DOHH2 (cell line): Measurements from ENCODE around the gene CDHR3.

ENCODE experiments used
- H3F3A ChIP-seq: fragments of 200-600 bp; sonication (generic), shearing (Covaris generic); 2 replicates; pipeline ENCODE4 v1.6.0; 2016; ENCODE audit warnings: antibody characterized with exemption, mild to moderate bottlenecking; ENCODE audit not compliant: control insufficient read depth, insufficient read depth
- H3K27ac ChIP-seq: fragments of 200-600 bp; sonication (generic); 2 replicates; pipeline ENCODE4 v1.5.1; 2014; ENCODE audit warnings: low read depth, mild to moderate bottlenecking, low read length, moderate library complexity
- H3K27me3 ChIP-seq: fragments of 200-600 bp; sonication (generic); 2 replicates; pipeline ENCODE4 v1.6.1; 2014; ENCODE audit warnings: mild to moderate bottlenecking, low read length, mixed read lengths; ENCODE audit not compliant: control insufficient read depth
- H3K36me3 ChIP-seq: fragments of 200-600 bp; sonication (generic); 2 replicates; pipeline ENCODE4 v1.6.1; 2014; ENCODE audit warnings: mild to moderate bottlenecking, low read length, moderate library complexity, mixed read lengths; ENCODE audit not compliant: control insufficient read depth
- H3K4me1 ChIP-seq: fragments of 200-600 bp; sonication (generic); 2 replicates; pipeline ENCODE4 v1.6.1; 2014; ENCODE audit warnings: mild to moderate bottlenecking, low read length, mixed read lengths; ENCODE audit not compliant: control insufficient read depth
- H3K4me2 ChIP-seq: fragments of 200-600 bp; sonication (generic); 2 replicates; pipeline ENCODE4 v1.6.0; 2014; ENCODE audit warnings: mild to moderate bottlenecking, low read length, moderate library complexity
- H3K4me3 ChIP-seq: fragments of 200-600 bp; sonication (generic); 2 replicates; pipeline ENCODE4 v1.5.1; 2014; ENCODE audit warnings: mild to moderate bottlenecking, low read length, mixed read lengths
- H3K79me2 ChIP-seq: fragments of 200-600 bp; sonication (generic); 2 replicates; pipeline ENCODE4 v1.6.1; 2014; ENCODE audit warnings: mild to moderate bottlenecking, low read length, mixed read lengths; ENCODE audit not compliant: control insufficient read depth
- H3K9me2 ChIP-seq: fragments of 200-600 bp; sonication (generic); replicated peaks from 2 replicates; pipeline ENCODE4 v1.6.1; 2014; ENCODE audit warnings: mild to moderate bottlenecking, low read length, mixed read lengths; ENCODE audit not compliant: control insufficient read depth
- H3K9me3 ChIP-seq: fragments of 200-600 bp; sonication (generic); 2 replicates; pipeline ENCODE4 v1.6.1; 2014; ENCODE audit warnings: antibody characterized with exemption, low read length, mixed read lengths; ENCODE audit not compliant: control insufficient read depth, insufficient read depth
- H4K20me1 ChIP-seq: fragments of 200-600 bp; sonication (generic); 2 replicates; pipeline ENCODE4 v1.6.0; 2014; ENCODE audit warnings: low read depth, mild to moderate bottlenecking, antibody characterized with exemption, low read length, moderate library complexity; ENCODE audit not compliant: control insufficient read depth, insufficient read depth
- EZH2phosphoT487 ChIP-seq: fragments of 200-600 bp; sonication (generic); IDR thresholded peaks from 2 replicates; pipeline ENCODE4 v1.6.1; 2017; ENCODE audit warnings: borderline replicate concordance, mild to moderate bottlenecking, antibody characterized with exemption, low read length, moderate library complexity, mixed read lengths
- TF ChIP-seq, protein P1 (sequence below): fragments of 200-600 bp; sonication (generic); IDR thresholded peaks from one replicate; pipeline ENCODE4 v1.5.1; 2014; ENCODE audit warnings: antibody characterized with exemption, mild to moderate bottlenecking, low read depth, low read length; ENCODE audit not compliant: poor library complexity, severe bottlenecking

Gene CDHR3

DNA sequence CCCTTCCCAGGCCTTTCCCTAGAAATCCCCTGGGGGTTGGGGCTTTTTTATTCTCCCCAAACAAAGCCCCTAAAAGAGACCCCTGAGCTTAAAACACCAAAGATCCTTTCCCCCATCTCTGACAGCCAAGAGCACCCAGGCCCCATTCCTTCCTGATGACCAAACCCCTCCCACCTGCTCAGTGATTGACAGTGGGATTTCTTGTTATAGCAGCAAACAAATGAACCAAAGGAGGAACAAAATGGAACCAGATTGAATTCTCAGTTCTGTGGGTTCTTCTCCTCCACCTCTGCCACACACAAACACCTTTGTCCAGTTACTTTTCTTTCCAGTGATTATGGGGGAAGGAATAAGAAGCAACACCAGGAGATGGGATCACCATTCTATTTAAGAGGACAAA, 21.5 kb upstream of the CDHR3 start:
- H3K27me3 ChIP-seq: no peaks in the 10 kb centered on the region; the same call in 1 of the 2 replicates
- H3F3A ChIP-seq: no peaks in the 10 kb centered on the region
- H3K36me3 ChIP-seq: no peaks in the 10 kb centered on the region
- no peaks in the 10 kb centered on the region for H4K20me1 ChIP-seq
- H3K79me2 ChIP-seq: no peaks in the 10 kb centered on the region
- H3K9me3 ChIP-seq: no peaks in the 10 kb centered on the region
- TF ChIP-seq EZH2phosphoT487: no peak
- TF ChIP-seq, protein P1, sequence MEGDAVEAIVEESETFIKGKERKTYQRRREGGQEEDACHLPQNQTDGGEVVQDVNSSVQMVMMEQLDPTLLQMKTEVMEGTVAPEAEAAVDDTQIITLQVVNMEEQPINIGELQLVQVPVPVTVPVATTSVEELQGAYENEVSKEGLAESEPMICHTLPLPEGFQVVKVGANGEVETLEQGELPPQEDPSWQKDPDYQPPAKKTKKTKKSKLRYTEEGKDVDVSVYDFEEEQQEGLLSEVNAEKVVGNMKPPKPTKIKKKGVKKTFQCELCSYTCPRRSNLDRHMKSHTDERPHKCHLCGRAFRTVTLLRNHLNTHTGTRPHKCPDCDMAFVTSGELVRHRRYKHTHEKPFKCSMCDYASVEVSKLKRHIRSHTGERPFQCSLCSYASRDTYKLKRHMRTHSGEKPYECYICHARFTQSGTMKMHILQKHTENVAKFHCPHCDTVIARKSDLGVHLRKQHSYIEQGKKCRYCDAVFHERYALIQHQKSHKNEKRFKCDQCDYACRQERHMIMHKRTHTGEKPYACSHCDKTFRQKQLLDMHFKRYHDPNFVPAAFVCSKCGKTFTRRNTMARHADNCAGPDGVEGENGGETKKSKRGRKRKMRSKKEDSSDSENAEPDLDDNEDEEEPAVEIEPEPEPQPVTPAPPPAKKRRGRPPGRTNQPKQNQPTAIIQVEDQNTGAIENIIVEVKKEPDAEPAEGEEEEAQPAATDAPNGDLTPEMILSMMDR: no peak
- H3K4me3 ChIP-seq: no peak overlapping the region
- no peak overlapping the region for H3K27ac ChIP-seq
- H3K4me2 ChIP-seq: no peak overlapping the region
- H3K4me1 ChIP-seq: no peaks in the 10 kb centered on the region
- H3K9me2 ChIP-seq: no peaks in the 10 kb centered on the region

DNA sequence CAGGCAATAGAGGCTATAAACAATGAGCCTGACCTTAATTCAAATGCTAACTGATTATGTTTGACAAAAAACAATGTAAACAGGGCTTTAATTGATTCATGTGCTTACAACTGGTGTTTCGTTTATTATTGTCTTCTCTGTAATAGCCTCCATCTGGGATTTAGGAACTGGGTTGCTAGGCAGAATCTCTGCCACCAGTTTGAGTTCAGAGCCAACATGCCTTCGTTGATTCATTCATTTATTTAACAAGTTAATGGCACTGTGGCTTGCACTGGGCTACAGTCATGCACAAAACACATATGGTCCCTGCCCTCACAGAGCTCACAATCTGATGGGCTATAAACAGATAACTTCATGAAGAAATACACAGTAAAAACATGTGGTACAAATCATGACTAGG, 19.6 kb upstream of the CDHR3 start:
- Histone ChIP-seq H3F3A (no peaks in the 10 kb centered on the region), H4K20me1 (no peaks in the 10 kb centered on the region), H3K27ac (no peak overlapping the region), H3K4me1 (no peaks in the 10 kb centered on the region), H3K4me3 (no peak overlapping the region), H3K4me2 (no peak overlapping the region), H3K36me3 (no peaks in the 10 kb centered on the region), H3K79me2 (no peaks in the 10 kb centered on the region), H3K9me2 (no peaks in the 10 kb centered on the region), H3K9me3 (no peaks in the 10 kb centered on the region), H3K27me3 (no peaks in the 10 kb centered on the region; the same call in 1 of the 2 replicates)
- no peak for TF ChIP-seq EZH2phosphoT487
- TF ChIP-seq, protein P1: no peak

DNA sequence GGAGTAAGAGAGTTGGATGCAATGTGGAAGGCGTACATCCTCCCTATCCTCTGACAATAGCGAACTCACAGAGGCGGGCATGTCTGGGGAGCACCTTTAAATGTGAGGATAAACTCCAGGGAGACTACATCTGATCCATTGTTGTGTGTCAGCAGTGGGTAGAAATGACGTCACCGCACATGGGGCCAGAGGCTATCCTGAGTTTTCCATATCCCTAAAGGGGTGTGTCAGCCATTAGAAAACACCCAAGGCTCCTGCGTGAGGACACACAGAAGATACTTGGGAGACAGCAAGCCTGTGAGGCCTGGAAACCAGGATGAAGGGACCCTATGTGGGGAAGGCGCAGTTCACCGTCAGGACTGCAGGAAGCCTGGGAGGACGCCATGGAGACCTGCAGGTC, 17.2 kb upstream of the CDHR3 start:
- Histone ChIP-seq H3K9me3 (no peaks in the 10 kb centered on the region), H4K20me1 (no peaks in the 10 kb centered on the region), H3K4me2 (no peak overlapping the region), H3K4me1 (no peaks in the 10 kb centered on the region), H3K79me2 (no peaks in the 10 kb centered on the region), H3K27me3 (no peaks in the 10 kb centered on the region), H3K27ac (no peak overlapping the region), H3K9me2 (no peaks in the 10 kb centered on the region), H3K36me3 (no peaks in the 10 kb centered on the region), H3F3A (no peaks in the 10 kb centered on the region), H3K4me3 (no peak overlapping the region)
- TF ChIP-seq EZH2phosphoT487: no peak
- TF ChIP-seq, protein P1: no peak
